Kidney tubule cell (primary cell): ENCODE data around the gene MARK1.

ENCODE experiments used
- DNase-seq: peaks from one replicate; pipeline ENCODE4 v3.0.0-alpha.2; 2018; ENCODE audit warnings: low spot score

Gene MARK1

DNA sequence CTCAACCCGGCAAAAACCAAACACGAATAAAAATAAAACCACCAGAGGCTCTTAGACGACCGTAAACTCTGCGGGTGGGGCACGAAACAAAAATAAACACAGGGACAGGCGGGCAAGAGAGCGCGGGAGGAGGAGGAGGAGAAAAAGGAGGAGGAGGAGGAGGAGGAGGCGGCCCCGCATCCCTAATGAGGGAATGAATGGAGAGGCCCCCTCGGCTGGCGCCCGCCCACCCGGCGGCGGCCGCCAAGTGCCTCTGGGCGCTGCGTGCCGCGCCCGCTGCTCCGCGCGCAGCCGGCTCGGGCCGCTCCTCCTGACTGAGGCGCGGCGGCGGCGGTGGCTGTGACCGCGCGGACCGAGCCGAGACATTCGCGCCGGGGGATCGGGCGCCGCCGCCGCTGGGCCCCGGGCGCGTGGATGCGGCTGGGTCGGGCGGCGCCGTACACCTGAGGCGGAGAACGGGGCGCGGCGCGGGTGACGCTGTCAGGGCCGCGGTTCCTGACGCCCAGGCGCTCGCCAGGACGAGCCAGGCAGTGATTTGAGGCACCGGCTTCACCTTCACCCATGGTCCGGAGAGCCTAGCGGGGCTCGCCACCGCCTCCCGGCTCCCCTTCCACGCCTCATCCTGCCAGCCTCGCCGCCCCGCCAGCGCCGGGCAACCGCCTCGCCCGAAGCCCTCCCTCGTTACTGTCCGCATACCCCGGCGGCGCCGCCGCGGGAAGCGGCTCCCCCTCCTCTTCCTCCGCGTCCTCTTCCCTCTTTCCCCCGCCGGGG, at the start of gene MARK1:
Gene MARK1 (plus strand): TSS at position 229 of the 771 bp plus-strand sequence. CDS start 687 bp downstream, outside the sequence.
- DNase-seq, result peak; percentile 56

DNA sequence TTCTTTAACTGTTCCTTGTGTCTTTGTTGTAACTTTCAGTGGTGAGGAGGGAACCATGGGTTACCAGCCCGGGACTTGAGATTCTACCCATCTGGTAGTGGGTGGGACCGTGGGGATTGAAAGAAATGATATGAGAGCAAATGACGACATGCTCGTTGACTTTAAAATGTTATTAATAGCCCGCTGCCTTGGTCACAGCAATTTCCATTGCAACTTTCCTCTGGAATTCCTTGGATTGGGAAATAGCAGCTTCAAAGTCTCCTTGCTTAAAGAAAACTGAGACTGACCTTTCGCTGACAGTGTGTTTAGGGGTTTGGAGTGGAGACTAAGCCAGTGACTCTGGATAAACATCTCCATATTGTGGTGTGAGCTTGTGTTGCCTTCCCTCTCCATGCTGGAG, 44.2 kb upstream of the MARK1 start:
- DNase-seq, result no peak

DNA sequence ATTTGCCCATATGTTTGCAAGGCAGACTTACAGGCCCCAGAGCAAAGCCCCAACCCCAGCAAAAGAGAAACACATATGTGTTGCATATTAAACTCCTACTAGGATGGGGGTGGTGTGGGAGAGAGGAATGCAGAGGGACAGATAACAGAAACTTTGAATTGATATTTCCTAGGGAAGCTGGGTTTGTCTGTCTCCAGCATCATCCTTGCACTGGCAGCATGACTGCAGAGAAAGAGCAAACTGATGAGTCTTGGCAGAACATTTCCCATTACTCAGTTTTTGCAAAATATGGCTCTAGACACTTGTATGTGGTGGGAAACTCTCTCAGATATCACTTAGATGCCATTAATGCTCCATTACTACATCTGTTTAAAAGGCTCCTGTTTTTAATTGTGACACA, 43.8 kb upstream of the MARK1 start:
- no peak for DNase-seq

DNA sequence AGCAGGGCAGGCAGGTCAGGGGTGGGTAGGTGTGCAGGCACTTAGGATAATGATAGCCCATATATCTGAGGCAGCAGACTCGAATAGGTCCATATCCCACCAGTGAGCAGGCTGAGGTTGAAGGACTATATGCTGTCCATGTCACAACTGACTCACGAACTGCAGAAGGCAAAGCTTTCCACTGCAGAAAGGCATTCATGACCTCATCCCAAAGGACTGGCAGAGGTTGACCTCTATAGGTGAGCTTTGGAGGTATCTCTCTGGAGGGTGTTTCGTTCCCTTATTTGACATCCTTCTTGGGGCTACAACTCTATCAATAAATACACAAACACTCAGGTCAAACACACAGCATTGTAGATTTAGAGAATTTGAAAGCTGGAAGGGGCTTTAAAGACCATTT, 42.8 kb upstream of the MARK1 start:
- peak; percentile 18 for DNase-seq

DNA sequence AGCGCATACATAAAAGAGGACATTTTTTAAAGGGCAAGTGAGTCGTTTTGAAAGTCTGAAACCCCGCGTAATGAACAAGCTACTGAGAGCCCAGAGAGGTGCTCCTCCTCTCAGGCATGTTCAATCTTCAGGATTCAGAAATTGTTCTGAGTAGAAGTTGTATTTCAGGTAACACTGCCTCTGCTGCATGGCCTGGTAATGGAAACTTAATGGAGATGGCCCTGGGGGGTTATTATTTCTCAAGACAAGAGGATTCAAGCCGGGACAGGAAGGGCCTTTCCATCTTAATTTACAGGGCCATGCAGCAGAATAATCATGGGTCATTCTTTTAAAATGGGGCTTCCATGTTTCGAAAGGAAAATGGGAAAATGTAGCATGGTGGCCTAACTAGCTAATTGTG, 42.1 kb upstream of the MARK1 start:
- DNase-seq, result no peak

DNA sequence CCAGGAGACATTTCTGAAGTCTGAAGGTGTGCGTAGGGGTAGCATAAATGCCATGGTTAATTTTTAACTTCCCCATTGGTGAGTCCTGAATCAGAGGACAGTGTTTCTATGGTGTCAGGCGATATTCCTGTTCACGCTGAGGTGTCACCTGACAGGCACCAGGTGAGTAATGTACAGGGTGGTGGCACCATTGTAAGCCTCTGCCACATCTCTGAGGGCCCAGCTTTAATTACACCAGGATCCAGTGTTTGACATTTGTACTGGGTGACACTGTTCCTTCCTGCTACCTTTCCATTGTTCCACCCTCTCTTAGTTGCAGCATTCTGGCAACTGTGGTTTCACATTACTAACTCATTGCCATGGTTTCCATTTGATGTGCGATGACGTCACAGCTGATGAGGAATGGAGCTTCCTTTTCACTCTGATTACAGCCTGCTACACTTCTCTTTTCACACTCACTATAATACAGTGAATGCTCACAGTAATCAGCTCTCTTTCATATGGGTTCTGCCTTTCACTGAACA, 40.6 kb upstream of the MARK1 start:
- DNase-seq, result peak; percentile 96

DNA sequence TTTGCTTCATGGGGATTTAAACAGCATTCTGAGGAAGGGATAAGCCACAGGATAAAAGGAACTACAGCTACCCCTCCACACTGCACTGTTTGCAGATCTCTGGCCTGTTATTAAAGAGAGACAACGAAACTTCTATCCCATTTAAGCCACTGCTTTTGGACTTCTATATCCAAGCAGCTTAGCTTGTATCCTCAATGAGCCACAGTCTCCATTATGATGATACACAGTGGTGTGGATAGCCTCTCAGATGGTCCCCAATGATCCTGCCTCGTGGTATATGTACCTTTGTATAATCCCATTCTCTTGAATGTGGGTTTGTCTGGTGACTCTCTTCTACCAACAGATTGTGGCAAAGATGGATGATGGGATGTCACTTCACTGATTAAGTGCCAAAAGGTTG, 36.0 kb upstream of the MARK1 start:
- DNase-seq, result no peak

DNA sequence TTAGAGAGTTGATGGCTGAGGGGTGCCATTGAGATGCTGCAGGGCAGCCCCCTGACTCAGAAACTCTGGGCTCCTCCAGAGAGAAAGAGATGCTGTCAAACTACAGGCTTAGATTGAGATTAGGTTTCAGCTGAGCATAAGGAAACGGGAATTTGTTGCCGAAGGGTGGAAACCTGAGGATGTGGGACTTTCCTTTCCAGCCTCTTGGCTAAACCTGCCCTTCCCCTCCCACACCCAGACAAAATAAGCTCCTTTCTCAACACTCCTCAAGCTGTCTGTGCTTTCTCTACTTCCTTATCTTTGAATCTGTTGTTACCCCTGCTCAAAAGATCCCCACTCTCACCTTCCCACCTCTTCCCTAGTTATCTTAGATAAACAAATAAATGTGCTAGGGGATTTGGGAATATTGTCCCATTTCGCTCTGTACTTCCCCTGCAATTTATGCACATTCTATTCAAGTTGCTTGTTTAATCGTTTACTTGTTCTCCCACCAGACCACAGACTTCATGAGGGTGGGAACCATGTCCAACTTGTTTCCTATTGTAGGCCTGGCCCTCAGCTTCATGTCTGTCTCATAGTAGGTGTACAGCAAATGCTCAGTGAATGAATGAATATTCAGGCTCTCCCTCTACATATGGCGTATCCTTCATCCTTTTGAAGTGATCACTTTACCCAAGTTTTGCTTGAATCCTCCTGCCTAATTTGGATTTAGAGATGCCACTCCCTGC, 30.6 kb upstream of the MARK1 start:
- peak; percentile 32 for DNase-seq

DNA sequence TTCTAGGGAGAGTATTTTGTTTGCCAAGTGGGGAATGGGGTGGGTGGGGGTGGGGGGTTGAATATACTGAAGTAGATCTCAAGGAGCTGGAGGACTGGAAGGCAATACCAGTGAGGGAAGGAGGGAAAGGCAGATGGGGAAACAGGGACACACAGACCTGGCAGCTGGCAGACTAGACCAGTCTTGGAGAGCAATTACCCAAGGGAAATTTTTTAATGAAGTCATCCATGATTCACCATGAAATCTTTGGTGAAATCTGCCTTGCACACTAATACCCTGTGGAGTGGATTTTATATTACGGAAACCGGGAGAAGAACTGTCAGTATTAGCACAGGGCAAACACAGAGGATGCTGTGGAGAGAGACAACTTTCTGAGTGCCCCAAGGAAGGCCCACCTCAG, 29.7 kb upstream of the MARK1 start:
- peak; percentile 72 for DNase-seq

DNA sequence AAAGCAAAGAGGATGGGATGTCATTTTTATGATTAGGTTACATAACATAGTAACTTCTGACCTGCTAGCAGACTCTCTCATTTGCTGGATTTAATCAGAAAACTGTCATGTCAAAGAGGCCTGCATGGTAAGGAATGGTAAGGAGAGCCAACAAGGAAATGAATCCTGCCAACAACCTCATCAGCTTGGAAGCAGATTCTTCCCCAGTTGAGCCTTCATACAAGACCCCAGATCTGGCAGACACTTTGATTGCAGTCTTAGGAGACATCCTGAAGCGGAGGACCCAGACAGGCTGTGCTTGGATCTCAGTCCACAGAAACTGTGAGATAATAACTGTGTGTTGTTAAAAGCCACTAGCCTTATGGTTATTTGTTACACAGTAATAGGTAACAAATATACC, 27.6 kb upstream of the MARK1 start:
- DNase-seq, result no peak

DNA sequence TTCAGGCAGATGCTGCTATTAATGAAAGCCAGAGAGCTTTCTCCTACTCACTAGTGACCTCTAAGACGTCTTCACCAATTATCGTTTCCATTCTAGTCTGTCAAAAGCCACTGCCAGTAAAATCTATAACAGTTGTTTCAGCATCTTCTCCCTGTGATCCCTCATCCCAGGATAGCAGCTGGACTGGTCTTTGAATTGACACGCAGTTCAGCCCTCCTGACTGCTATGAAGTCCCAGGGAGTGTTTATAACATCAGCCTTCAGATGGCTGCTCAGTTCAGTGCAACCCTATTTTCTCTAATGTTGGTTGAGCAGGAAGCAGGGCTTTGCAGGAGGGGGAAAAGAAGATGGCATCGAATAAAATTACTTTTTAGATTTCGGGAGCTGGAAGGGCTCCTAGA, 23.6 kb upstream of the MARK1 start:
- DNase-seq, result no peak

DNA sequence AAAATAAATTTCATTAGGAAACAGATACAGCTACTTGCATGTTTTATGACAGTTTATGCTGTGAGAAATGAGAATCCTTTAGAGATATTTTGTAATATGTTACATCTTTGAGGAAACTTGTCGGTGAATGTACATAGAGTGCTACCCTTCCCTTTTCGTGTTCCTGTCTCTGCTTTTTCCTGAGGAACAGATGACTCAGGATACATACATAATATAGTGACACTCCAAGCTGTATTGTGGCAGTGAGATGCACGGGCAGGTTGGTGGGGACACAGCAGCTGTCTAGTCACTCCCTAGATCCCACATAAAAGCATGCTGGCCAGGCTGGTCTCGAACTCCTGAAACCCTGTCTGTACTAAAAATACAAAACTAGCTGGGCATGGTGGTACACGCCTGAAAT, 20.9 kb upstream of the MARK1 start:
- DNase-seq, result no peak

DNA sequence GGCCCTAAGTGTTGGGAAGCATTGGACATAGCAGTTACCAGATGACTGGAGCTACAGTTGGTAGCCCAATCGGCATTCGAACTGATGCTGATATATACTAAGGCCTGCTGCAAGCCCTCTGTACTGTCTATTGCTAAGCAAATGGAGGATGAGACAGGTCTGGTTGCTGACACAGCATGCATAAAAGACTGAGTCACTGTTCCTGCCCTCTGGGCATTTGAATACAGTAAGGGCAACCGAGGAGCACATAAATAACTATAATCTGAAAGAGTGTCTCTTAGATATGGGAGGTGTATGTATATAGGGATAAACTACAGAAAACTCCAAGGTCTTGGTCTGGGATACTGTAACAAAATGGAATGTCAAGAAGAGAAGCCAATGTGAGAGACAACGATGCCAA, 16.8 kb upstream of the MARK1 start:
- peak; percentile 45 for DNase-seq

DNA sequence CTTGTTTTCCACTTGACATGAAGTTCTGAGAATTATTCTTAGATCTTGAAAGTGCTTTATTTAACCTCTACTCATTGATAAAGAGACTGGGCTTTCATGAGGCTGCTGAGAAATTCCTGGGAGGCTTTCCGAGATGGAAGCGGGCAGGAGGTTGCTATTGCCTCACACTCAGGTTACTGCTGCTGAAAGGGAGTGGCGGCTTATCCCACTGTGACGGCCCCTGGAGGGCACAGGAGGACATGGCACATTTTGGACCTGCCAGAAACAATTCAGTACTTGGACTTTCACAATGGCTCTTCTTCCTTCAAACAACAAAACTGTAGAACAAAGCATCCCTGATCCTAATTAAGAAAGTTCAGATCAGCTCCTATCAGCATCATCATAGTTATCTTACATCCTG, 16.2 kb upstream of the MARK1 start:
- peak; percentile 29 for DNase-seq

DNA sequence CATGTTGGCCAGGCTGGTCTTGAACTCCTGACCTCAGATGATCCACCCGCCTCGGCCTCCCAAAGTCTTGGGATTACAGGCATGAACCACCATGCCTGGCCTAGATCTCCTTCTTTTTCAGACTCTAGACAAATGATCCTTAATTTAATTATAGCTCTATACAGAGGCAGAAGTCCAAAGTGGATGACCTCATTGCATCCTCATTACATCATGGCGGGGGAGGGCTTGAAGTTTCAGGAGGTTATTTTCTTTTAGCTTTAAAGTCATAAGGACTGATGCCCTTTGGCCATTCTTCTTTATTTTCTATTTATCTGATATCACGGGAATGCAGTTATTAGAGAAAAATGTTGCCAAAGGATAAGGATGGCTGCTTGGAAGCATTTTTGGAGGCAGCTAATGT, 14.1 kb upstream of the MARK1 start:
- DNase-seq, result no peak

DNA sequence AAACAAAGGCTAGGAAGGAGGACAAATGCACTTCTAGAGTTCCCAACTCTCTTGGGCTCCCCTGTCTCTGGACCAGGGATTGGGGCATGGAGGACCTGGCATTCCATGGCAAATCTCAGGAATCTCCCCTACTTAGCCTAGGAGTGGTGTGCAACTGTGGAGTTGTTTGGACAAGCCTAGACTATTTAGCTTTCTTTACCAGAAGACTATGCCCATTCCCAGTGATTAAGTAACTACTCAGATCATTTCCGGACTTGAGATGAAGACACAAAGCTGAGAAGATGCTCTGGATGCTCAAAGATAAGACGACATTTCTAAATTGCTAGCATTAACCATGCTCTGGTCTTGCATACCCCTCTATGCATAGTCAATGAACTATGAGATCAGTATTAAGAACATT, 13.7 kb upstream of the MARK1 start:
- DNase-seq, result no peak

DNA sequence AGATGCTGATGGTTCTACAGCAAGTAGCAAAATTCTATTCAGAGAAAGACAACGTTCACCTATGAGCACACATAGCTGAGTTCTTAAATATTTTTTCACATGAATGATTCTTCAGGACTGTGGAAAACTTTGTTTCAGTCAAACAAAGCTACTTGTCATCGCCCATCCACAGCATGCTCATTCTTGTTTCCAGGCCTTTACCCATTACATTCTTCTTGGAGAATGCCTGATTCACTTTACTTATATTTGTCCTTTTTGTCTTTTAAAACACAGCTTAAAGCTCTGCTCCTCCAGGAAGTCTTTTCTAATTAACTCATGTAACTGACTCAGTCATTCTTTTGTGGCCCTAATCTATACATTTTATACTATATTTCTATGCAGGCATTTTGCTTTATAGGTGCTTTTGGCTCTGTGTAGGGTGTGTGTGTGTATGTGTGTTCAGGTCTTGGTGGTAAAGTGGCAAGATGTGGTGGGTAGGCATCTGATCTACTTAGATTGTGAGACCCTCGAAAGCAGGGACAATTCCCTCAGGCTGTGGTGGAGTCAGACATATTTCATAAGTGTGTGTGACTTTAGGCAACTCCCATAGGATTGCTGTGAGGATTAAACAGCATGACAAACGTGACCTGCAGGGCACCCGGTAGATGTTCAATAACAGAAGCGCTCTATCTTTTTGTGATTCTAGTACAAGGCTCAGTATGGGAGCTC, 11.8 kb upstream of the MARK1 start:
- DNase-seq, result peak; percentile 57

DNA sequence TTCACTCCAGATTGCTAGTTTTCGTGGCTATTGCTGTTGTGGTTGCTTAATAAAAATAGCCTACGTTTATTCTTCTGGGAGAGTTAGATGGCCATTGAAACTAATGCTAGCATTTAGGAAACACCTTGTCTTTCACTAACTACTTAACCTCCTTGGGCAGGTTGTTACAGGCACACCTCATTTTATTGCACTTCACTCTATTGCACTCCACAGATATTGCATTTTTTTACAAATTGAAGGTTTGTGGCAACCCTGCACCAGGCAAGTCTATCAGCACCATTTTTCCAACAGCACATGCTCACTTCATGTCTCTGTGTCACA, 11.3 kb upstream of the MARK1 start:
- DNase-seq, result no peak

DNA sequence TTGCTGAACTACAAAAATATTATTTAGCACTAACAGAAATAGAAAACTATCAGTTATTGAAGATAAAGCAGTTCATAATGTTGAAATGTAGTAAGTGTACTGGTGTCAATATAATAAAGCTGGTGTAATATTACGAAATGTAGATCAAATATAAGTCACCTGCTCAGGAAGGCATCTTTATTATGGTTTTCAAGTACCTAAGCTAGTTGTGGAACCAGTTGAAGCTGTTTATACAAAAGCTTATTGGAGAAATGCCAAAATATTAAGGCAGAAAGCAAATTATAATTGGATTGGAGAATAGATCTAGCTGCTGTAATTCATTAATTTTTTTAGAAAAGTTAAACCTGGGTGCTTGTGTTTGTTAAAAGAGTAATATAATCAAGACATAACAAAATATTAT, 6.2 kb upstream of the MARK1 start:
- no peak for DNase-seq

DNA sequence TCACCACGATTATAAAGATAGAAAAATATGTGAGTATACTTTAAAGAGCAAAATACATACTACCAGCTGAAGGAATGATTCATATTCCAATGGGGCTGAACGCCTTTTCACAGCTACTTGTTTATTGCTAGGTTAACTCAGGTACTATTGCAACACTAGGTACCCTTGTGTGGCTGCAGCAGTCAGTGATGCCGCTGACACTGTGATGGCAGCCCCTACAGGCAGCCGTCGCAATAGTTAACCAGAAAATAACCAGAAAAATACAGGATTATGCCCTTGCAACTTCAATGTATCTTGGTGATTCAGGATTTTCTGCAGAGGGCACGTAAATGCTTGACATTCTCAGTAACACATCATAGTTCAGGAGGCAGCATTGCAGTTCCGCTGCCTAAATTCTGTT, 1.6 kb upstream of the MARK1 start:
- no peak for DNase-seq

DNA sequence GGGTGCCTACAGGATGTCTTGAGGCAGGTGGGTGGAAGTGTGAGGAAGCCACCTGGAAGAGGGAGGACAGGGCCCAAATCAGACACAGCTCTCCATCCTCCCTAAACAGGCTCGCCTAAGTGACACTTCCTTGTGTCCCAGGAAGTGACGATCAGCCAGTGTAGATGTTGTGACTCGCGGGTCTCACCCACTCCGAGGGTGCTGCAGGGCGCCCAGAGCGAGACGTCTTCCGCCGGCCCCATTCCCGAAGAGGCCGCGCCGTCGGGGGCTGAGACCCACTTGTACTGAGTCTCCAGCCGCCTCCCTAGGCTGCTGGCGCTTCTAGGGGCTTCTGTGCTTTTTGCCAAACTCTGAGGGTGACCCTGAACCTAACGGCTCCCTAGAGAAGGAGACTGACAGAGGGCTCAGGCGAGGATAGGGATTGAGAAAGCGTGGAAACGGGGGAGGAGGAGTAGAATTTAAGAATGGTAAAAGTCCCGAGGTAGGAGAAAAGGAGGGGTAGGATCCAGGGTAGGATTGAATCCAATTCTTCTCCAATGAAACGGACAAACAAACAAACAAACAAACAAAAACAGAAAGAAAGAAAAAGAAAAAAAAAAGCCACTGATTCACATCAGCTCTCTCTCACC, 543 bp upstream of the MARK1 start:
- peak; percentile 54 for DNase-seq

DNA sequence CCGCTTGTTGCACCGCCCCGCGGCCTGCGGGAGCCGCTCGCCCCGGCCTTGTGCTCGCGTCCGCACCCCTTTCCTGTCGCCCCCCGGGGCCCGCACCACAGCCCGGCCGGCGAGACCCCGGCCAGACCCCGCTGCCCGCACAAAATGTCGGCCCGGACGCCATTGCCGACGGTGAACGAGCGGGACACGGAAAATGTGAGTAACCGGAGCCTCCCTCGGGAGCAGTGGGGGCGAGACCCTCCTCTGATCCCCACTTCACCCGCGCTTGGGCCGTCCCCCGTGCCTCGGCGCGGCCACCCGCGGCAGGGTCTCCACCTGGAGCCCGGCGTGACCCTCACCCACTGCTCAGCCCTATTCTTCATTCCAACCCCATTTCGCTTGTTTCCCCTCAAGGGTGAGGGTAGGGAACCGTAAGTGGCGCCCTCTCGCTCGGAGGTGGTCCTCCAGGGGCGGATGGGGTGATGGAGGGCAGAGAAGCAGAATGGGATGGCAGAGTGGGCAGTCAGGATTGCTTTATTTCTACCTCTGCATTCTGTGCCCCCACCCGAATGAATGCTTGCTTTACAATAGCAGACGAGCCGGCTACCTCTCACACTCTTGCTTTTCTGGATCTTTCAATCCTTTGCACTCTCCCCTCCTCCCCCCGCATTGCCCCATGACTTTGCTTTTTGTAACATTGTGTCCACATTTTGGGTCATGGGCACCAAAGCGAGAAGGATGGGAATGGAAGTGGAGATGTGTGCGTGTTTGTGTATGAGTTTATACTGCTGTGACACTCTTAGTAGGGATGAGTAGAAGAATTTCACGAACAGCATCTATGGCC, 954 bp downstream of the MARK1 start:
- peak; percentile 3 for DNase-seq
